Loucy (cell line): ENCODE data around the gene SAE1.

Experiments used
- EZH2phosphoT487 ChIP-seq: fragments of 200-600 bp; IDR thresholded peaks from 2 replicates; pipeline ENCODE4 v1.6.1; 2018; ENCODE audit warnings: antibody characterized with exemption, mild to moderate bottlenecking, moderate library complexity, borderline replicate concordance
- TF ChIP-seq, protein P1 (sequence below): fragments of 200-600 bp; sonication (generic); conservative IDR thresholded peaks from 2 replicates; pipeline ENCODE4 v1.5.1; 2014; ENCODE audit warnings: mild to moderate bottlenecking, antibody characterized with exemption, low read length

DNA sequence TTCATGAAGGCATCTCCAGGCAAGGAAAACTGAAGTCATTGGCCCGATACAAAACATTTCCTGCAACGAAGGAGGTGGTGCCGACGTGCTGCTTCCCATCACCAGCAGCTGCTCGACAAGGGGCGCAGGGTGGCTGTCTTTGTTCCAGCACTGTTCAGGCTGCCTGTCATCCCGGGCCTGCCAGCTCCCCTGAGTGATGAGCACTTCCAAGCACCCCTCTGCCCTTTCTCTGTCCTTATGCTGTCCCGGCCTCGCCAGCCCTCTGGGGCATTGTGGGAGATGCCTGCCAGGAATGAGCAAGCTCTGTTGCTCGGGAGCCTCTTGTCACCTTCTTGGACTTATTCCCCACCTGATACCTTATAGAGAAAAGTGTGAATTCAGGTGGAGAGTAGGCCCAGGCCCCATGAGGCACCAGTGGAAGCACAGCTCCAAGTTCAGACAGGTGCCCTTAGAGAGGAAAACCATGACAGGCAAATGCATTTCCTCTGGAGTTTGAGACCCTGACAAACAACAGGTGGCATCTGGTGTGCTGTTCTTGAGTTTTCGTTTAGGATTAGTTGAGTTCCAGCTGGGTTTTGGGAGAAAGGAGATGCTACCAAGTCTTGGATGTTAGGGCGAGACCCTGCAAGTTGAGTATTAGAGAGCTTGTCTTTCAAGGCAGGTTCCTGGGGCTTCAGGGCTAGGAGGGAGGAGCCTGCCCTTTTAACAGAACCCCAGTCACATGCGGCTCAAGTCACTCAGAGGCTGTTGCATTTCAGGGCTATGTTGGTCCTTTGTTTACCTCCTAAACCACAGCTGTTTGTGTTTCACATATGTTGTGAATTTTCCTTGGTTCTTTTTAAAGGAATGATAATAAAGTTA, 78.9 kb downstream of the SAE1 start:
- TF ChIP-seq, protein P1, sequence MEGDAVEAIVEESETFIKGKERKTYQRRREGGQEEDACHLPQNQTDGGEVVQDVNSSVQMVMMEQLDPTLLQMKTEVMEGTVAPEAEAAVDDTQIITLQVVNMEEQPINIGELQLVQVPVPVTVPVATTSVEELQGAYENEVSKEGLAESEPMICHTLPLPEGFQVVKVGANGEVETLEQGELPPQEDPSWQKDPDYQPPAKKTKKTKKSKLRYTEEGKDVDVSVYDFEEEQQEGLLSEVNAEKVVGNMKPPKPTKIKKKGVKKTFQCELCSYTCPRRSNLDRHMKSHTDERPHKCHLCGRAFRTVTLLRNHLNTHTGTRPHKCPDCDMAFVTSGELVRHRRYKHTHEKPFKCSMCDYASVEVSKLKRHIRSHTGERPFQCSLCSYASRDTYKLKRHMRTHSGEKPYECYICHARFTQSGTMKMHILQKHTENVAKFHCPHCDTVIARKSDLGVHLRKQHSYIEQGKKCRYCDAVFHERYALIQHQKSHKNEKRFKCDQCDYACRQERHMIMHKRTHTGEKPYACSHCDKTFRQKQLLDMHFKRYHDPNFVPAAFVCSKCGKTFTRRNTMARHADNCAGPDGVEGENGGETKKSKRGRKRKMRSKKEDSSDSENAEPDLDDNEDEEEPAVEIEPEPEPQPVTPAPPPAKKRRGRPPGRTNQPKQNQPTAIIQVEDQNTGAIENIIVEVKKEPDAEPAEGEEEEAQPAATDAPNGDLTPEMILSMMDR = no peak
- no peak for TF ChIP-seq EZH2phosphoT487
